Body of pancreas (tissue), 4 donors: ENCODE results near the gene AZGP1. TPM values are rescaled to one million over a fixed set of nuclear protein-coding genes. Genes with fewer than 3 reads are reported as not detected.

ENCODE experiments used
- ATAC-seq: fragments of 150-250 bp; one replicate; pipeline ENCODE4 v1.9.1; 2016
- DNase-seq, 4 donors: peaks; one replicate each; pipeline ENCODE4 v3.0.0-alpha.2; 2019
- H3K27ac ChIP-seq, 4 donors: fragments of 200-600 bp; sonication (generic); 1 replicate in 3 of 4; 2 replicates in 1 of 4; pipeline versions ENCODE4 v1.5.1 to v1.6.1; 2016 to 2019; ENCODE audit warnings: mild to moderate bottlenecking in 1 of 4, mixed read lengths in 1 of 4, moderate library complexity in 1 of 4
- H3K27me3 ChIP-seq, 2 donors: fragments of 200-600 bp; sonication (generic); one replicate each; pipeline ENCODE4 v1.6.0; 2016; ENCODE audit warnings: mild to moderate bottlenecking in 1 of 2
- H3K36me3 ChIP-seq, 2 donors: fragments of 200-600 bp; sonication (generic); replicated peaks in 1 of 2; 2 replicates each; pipeline ENCODE4 v1.5.1; 2016; ENCODE audit warnings: low read depth in 2 of 2; ENCODE audit not compliant: insufficient read depth in 1 of 2
- H3K4me1 ChIP-seq: fragments of 200-600 bp; sonication (generic); one replicate; pipeline ENCODE4 v1.6.0; 2016
- H3K4me3 ChIP-seq, 2 donors: fragments of 200-600 bp; sonication (generic); 1 replicate in 1 of 2; 2 replicates in 1 of 2; pipeline ENCODE4 v1.5.1; 2016 to 2019
- H3K9me3 ChIP-seq, 3 donors: fragments of 200-600 bp; sonication (generic); 1 replicate in 2 of 3; 2 replicates in 1 of 3; pipeline ENCODE4 v1.5.1; 2016
- POLR2A ChIP-seq, 3 donors: fragments of 450-650 bp; IDR thresholded peaks; one replicate each; pipeline ENCODE4 v1.6.1; 2016; ENCODE audit warnings: antibody characterized with exemption in 3 of 3, mild to moderate bottlenecking in 2 of 3
- WGBS, 2 donors: methylation state at CpG; one replicate each; pipeline ENCODE4 v1.1.5; 2017; 5-methylcytosine and 5-hydroxymethylcytosine counted together
- intact Hi-C: fragments of 100-400 bp; cut with DNase I; formaldehyde crosslinking; loops from one replicate; pipeline ENCODE4 v1.15.1; 2023
- total RNA-seq, 2 donors: library from RNA; depleted of rRNA; stranded (reverse); fragments of >200 nt; gene quantifications; one replicate each; pipeline ENCODE4 v1.1.0, GENCODE V29; 2016
- TF ChIP-seq, protein P1 (sequence below), 7 experiments: fragments of 450-650 bp in 4 of 7; fragments of 200-600 bp in 3 of 7; sonication (generic) in 3 of 7; IDR thresholded peaks; one replicate each; pipeline ENCODE4 v1.5.1; 2016 to 2019; ENCODE audit warnings: antibody characterized with exemption in 7 of 7

AZGP1 gene
- total RNA-seq, 2 donors from 2014 or later, result 133 to 271 TPM

GRCh38 chr7:100000239-100000638, 24.4 kb upstream of the AZGP1 start:
- no peak for DNase-seq
- H3K9me3 ChIP-seq, result no peaks in the 10 kb centered on the region
- intact Hi-C loops, result no loop called here
- 50 to 62% methylated on average over 11 to 13 of the region's 13 CpGs for WGBS, 2 donors
- H3K27me3 ChIP-seq, result no peaks in the 10 kb centered on the region
- ATAC-seq, result no peak
- no peak overlapping the region for H3K4me3 ChIP-seq
- H3K4me1 ChIP-seq, result peaks cover 67% of the 10 kb centered on the region
- peak overlapping the region; percentile 52 to 88 (median 75) for H3K27ac ChIP-seq
- no peaks in the 10 kb centered on the region for H3K36me3 ChIP-seq
- TF ChIP-seq POLR2A (IDR thresholded peaks at IDR 0.05), result no peak
- TF ChIP-seq, protein P1, sequence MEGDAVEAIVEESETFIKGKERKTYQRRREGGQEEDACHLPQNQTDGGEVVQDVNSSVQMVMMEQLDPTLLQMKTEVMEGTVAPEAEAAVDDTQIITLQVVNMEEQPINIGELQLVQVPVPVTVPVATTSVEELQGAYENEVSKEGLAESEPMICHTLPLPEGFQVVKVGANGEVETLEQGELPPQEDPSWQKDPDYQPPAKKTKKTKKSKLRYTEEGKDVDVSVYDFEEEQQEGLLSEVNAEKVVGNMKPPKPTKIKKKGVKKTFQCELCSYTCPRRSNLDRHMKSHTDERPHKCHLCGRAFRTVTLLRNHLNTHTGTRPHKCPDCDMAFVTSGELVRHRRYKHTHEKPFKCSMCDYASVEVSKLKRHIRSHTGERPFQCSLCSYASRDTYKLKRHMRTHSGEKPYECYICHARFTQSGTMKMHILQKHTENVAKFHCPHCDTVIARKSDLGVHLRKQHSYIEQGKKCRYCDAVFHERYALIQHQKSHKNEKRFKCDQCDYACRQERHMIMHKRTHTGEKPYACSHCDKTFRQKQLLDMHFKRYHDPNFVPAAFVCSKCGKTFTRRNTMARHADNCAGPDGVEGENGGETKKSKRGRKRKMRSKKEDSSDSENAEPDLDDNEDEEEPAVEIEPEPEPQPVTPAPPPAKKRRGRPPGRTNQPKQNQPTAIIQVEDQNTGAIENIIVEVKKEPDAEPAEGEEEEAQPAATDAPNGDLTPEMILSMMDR (IDR thresholded peaks at IDR 0.05), result no peak

DNA sequence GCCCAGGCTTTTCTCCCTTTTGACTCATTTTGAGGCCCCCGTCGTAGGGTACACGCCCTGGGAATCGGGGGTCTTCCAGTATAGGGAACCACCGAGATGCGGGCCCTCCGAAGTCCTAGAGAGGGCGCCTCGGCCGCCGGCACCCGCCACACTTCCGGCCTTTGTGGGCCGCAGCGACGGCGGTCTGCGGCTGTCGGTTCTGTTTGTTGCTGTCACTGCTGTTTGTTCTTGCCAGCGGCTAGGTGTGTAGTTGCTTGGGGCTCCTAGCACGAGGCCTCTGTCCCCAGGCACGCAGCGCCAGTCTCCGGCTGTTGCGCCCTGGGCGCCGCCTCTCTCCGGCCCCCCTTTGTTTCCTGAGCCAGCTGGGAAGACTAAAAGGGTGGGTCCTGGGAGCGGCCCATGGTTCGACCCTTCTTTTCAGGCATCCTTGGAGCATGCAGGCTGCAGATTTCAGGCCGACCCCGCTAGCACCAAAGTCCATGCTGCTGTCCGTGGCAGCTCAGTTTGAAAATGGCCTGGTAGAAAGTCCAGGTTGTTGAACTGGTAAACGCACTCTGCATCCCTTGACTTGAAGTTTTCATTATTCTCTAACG, 21.8 kb upstream of the AZGP1 start:
- Histone ChIP-seq H3K9me3 (no peaks in the 10 kb centered on the region), H3K27me3 (no peaks in the 10 kb centered on the region), H3K27ac (peak overlapping the region in 3 of 4 donors; percentile 67 to 88 (median 68)), H3K36me3 (no peaks in the 10 kb centered on the region), H3K4me1 (peaks cover 50% of the 10 kb centered on the region), H3K4me3 (no peak overlapping the region)
- WGBS, 2 donors, result 14 to 58% methylated on average over 3 to 35 of the region's 35 CpGs
- ATAC-seq (peak; percentile 20), DNase-seq (peak; percentile 49 to 67 (median 64))
- TF ChIP-seq POLR2A (IDR thresholded peaks at IDR 0.05), result peak in 2 of 3 donors; percentile 61 to 64
- TF ChIP-seq, protein P1 (IDR thresholded peaks at IDR 0.05), result peak in 6 of 7 experiments; percentile 13 to 39 (median 24)
- intact Hi-C loops, result no loop called here

DNA sequence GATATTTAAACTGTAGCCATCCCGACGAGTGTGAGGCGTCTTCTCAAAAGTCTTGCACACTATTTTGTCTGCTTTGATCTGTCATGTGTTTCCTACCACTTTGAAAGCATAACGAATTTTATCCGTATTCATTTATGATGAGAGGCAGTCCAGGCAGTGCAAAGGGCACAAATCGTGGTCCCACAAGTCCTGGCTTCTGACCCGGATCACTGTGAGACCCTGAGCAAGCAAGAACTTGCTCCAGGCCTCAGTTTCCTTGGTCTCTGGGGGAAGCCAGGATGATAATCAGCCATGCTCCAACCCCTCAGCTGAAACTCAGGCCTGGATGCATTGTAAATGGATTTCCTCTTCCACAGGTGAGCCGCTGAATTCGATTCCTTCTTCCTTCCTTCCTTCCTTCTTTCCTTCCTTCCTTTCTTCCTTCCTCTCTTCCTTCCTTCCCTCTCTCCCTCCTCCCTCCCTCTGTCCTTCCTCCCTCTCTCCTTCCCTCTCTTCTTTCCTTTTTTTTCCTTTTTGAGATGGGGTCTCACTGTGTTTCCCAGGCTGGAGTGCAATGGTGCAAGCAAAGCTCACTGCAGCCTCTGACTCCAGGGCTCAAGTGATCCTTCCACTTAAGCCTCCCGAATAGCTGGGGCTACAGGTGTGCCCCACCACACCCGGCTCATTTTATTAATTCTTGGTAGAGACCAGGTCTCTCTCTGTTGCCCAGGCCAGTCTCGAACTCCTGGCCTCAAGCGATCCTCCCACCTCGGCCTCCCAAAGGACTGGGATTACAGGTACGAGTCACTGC, 21.1 kb upstream of the AZGP1 start:
- 62 to 79% methylated on average over 12 to 15 of the region's 15 CpGs for WGBS, 2 donors

GRCh38 chr7:99994819-99995218, 19.0 kb upstream of the AZGP1 start:
- no peaks in the 10 kb centered on the region for H3K27me3 ChIP-seq
- peaks cover 36% of the 10 kb centered on the region for H3K4me1 ChIP-seq
- intact Hi-C loops, result loop anchor here (5.0 kb wide), 1 partner anchor 57 kb away; no protein-coding TSS in a partner anchor
- H3K9me3 ChIP-seq, result no peaks in the 10 kb centered on the region
- no peak overlapping the region for H3K27ac ChIP-seq
- 56 to 57% methylated on average over 8 of the region's 8 CpGs for WGBS, 2 donors
- H3K36me3 ChIP-seq, result no peaks in the 10 kb centered on the region
- ATAC-seq, result no peak
- no peak for TF ChIP-seq POLR2A (IDR thresholded peaks at IDR 0.05)
- TF ChIP-seq, protein P1 (IDR thresholded peaks at IDR 0.05), result no peak
- H3K4me3 ChIP-seq, result no peak overlapping the region
- no peak for DNase-seq

More for the DNA sequence above, 21.1 kb upstream of the AZGP1 start:
- intact Hi-C loops, result no loop called here
- DNase-seq (no peak), ATAC-seq (no peak)
- no peak overlapping the region for H3K4me3 ChIP-seq
- peak overlapping the region in 3 of 4 donors; percentile 67 to 88 (median 68) for H3K27ac ChIP-seq
- H3K4me1 ChIP-seq, result peaks cover 47% of the 10 kb centered on the region
- TF ChIP-seq, protein P1 (IDR thresholded peaks at IDR 0.05), result no peak
- no peak for TF ChIP-seq POLR2A (IDR thresholded peaks at IDR 0.05)
- no peaks in the 10 kb centered on the region for H3K27me3 ChIP-seq
- H3K36me3 ChIP-seq, result no peaks in the 10 kb centered on the region
- no peaks in the 10 kb centered on the region for H3K9me3 ChIP-seq
